Measurements from ENCODE around the gene KCNJ15. TPM values are rescaled to one million over a fixed set of nuclear protein-coding genes. Genes with fewer than 3 reads are reported as not detected.

The KCNJ15 gene
- total RNA-seq, 4 donors from 2014 or later = 5.8 TPM; not detected in 3

GRCh38 chr21:38307771-38308531 is 51.2 kb downstream of the KCNJ15 start:
- TF ChIP-seq CTCF (IDR thresholded peaks at IDR 0.05) (no peak), POLR2A (IDR thresholded peaks at IDR 0.05) (no peak)
- no peak for DNase-seq
- Histone ChIP-seq H3K4me1 (no peaks in the 10 kb centered on the region), H3K4me3 (no peak overlapping the region), H3K9me3 (peaks cover 0 to 3% (median 0%) of the 10 kb centered on the region in 4 donors), H3K27ac (no peak overlapping the region), H3K36me3 (no peaks in the 10 kb centered on the region), H3K27me3 (no peaks in the 10 kb centered on the region)

GRCh38 chr21:38308532-38309119 is 51.8 kb downstream of the KCNJ15 start:
- Histone ChIP-seq H3K9me3 (peaks cover 0 to 3% (median 0%) of the 10 kb centered on the region in 4 donors), H3K4me3 (no peak overlapping the region), H3K4me1 (no peaks in the 10 kb centered on the region), H3K27me3 (no peaks in the 10 kb centered on the region), H3K27ac (no peak overlapping the region), H3K36me3 (no peaks in the 10 kb centered on the region)
- no peak for DNase-seq
- TF ChIP-seq CTCF (IDR thresholded peaks at IDR 0.05) = no peak
- TF ChIP-seq POLR2A (IDR thresholded peaks at IDR 0.05) = no peak

GRCh38 chr21:38310646-38311485 is 54.1 kb downstream of the KCNJ15 start:
- Histone ChIP-seq H3K36me3 (no peaks in the 10 kb centered on the region), H3K27me3 (no peaks in the 10 kb centered on the region), H3K4me3 (no peak overlapping the region), H3K27ac (no peak overlapping the region), H3K9me3 (peaks cover 0 to 3% (median 0%) of the 10 kb centered on the region in 4 donors), H3K4me1 (no peaks in the 10 kb centered on the region)
- TF ChIP-seq POLR2A (IDR thresholded peaks at IDR 0.05) (no peak), CTCF (IDR thresholded peaks at IDR 0.05) (no peak)
- no peak for DNase-seq

GRCh38 chr21:38311765-38312164 is 55.0 kb downstream of the KCNJ15 start:
- Histone ChIP-seq H3K4me1 (no peaks in the 10 kb centered on the region), H3K27ac (no peak overlapping the region), H3K4me3 (no peak overlapping the region), H3K36me3 (no peaks in the 10 kb centered on the region), H3K27me3 (no peaks in the 10 kb centered on the region), H3K9me3 (peaks cover 0 to 3% (median 0%) of the 10 kb centered on the region in 4 donors)
- DNase-seq = no peak
- no peak for TF ChIP-seq POLR2A (IDR thresholded peaks at IDR 0.05)
- no peak for TF ChIP-seq CTCF (IDR thresholded peaks at IDR 0.05)

- no peak overlapping the region for H3K27ac ChIP-seq
Observed at GRCh38 chr21:38312822-38313221, 56.0 kb downstream of the KCNJ15 start.

More at GRCh38 chr21:38312822-38313221, 56.0 kb downstream of the KCNJ15 start:
- Histone ChIP-seq H3K9me3 (peaks cover 0 to 3% (median 0%) of the 10 kb centered on the region in 4 donors), H3K36me3 (no peaks in the 10 kb centered on the region), H3K4me1 (no peaks in the 10 kb centered on the region), H3K27me3 (no peaks in the 10 kb centered on the region), H3K4me3 (no peak overlapping the region)
- DNase-seq = no peak
- TF ChIP-seq POLR2A (IDR thresholded peaks at IDR 0.05) (no peak), CTCF (IDR thresholded peaks at IDR 0.05) (no peak)

Data from Peyer's patch (tissue), 4 donors.